ENCODE data around the gene TREML2.

The TREML2 gene

GRCh38 chr6:41160933-41161332 is 40.0 kb downstream of the TREML2 start:
- Mint-ChIP-seq H3K9me3 (no peaks in the 10 kb centered on the region), H3K27ac (no peak overlapping the region), H3K4me1 (peaks cover 15 to 28% of the 10 kb centered on the region in 2 donors), H3K4me3 (no peak overlapping the region), H3K36me3 (no peaks in the 10 kb centered on the region), H3K27me3 (peaks cover 7 to 13% of the 10 kb centered on the region in 2 donors)
- DNase-seq, result no peak
- no peak for ATAC-seq (replicated peaks)

- ATAC-seq (replicated peaks) (no peak), DNase-seq (no peak)
- H3K27me3 Mint-ChIP-seq, result peaks cover 7 to 13% of the 10 kb centered on the region in 2 donors
- no peaks in the 10 kb centered on the region for H3K36me3 Mint-ChIP-seq
- no peak overlapping the region for H3K27ac Mint-ChIP-seq
- no peak overlapping the region for H3K4me3 Mint-ChIP-seq
- H3K4me1 Mint-ChIP-seq, result peaks cover 18 to 28% of the 10 kb centered on the region in 2 donors
- no peaks in the 10 kb centered on the region for H3K9me3 Mint-ChIP-seq
These were observed 41.4 kb downstream of the TREML2 start for GRCh38 chr6:41159415-41160082.

GRCh38 chr6:41157323-41157722 is 43.6 kb downstream of the TREML2 start:
- Mint-ChIP-seq H3K27ac (no peak overlapping the region), H3K36me3 (no peaks in the 10 kb centered on the region), H3K27me3 (peaks cover 7 to 8% of the 10 kb centered on the region in 2 donors), H3K4me1 (peaks cover 9 to 18% of the 10 kb centered on the region in 2 donors), H3K4me3 (no peak overlapping the region), H3K9me3 (no peaks in the 10 kb centered on the region)
- ATAC-seq (replicated peaks), result peak in 1 of 2 donors; percentile 18
- DNase-seq, result no peak

- Mint-ChIP-seq H3K27ac (no peak overlapping the region), H3K27me3 (peaks cover 2 to 3% of the 10 kb centered on the region in 2 donors), H3K36me3 (no peaks in the 10 kb centered on the region), H3K4me1 (peaks cover 3 to 13% of the 10 kb centered on the region in 2 donors), H3K4me3 (no peak overlapping the region), H3K9me3 (no peaks in the 10 kb centered on the region)
- DNase-seq (no peak), ATAC-seq (replicated peaks) (no peak)
These were observed 44.2 kb downstream of the TREML2 start for GRCh38 chr6:41156771-41157170.

GRCh38 chr6:41156001-41156400 is 44.9 kb downstream of the TREML2 start:
- no peaks in the 10 kb centered on the region for H3K27me3 Mint-ChIP-seq
- no peak overlapping the region for H3K27ac Mint-ChIP-seq
- ATAC-seq (replicated peaks) (no peak), DNase-seq (no peak)
- no peaks in the 10 kb centered on the region for H3K36me3 Mint-ChIP-seq
- no peak overlapping the region for H3K4me3 Mint-ChIP-seq
- peaks cover 2 to 9% of the 10 kb centered on the region in 2 donors for H3K4me1 Mint-ChIP-seq
- no peaks in the 10 kb centered on the region for H3K9me3 Mint-ChIP-seq

- Mint-ChIP-seq H3K9me3 (no peaks in the 10 kb centered on the region), H3K36me3 (peaks cover 0 to 3% of the 10 kb centered on the region in 2 donors), H3K4me1 (peaks cover 2 to 9% of the 10 kb centered on the region in 2 donors), H3K27me3 (no peaks in the 10 kb centered on the region), H3K27ac (no peak overlapping the region), H3K4me3 (no peak overlapping the region)
- DNase-seq (no peak), ATAC-seq (replicated peaks) (peak; percentile 51 to 64)
These were observed 45.7 kb downstream of the TREML2 start for GRCh38 chr6:41155132-41155805.

- Mint-ChIP-seq H3K27me3 (no peaks in the 10 kb centered on the region), H3K4me1 (peaks cover 2 to 9% of the 10 kb centered on the region in 2 donors), H3K36me3 (peaks cover 3 to 8% of the 10 kb centered on the region in 2 donors), H3K4me3 (no peak within 1 kb of the TSS), H3K9me3 (no peaks in the 10 kb centered on the region), H3K27ac (no peak within 1 kb of the TSS)
- no peak for ATAC-seq (replicated peaks)
- DNase-seq, result no peak
These were observed 46.8 kb downstream of the TREML2 start, which contains the start of gene TREML1 for GRCh38 chr6:41153992-41154625. Gene TREML1, minus strand, starts transcription at chr6:41154347. Its CDS starts 59 bp downstream, at chr6:41154288.

GRCh38 chr6:41153451-41153850 is 47.5 kb downstream of the TREML2 start:
- ATAC-seq (replicated peaks) (no peak), DNase-seq (no peak)
- H3K27me3 Mint-ChIP-seq, result no peaks in the 10 kb centered on the region
- H3K4me3 Mint-ChIP-seq, result no peak overlapping the region
- H3K4me1 Mint-ChIP-seq, result peaks cover 2 to 9% of the 10 kb centered on the region in 2 donors
- no peak overlapping the region for H3K27ac Mint-ChIP-seq
- H3K9me3 Mint-ChIP-seq, result no peaks in the 10 kb centered on the region
- H3K36me3 Mint-ChIP-seq, result peaks cover 8 to 14% of the 10 kb centered on the region in 2 donors

GRCh38 chr6:41150671-41151070 is 50.3 kb downstream of the TREML2 start:
- H3K27ac Mint-ChIP-seq, result no peak overlapping the region
- H3K27me3 Mint-ChIP-seq, result no peaks in the 10 kb centered on the region
- no peaks in the 10 kb centered on the region for H3K9me3 Mint-ChIP-seq
- no peak for DNase-seq
- no peak for ATAC-seq (replicated peaks)
- peaks cover 2 to 9% of the 10 kb centered on the region in 2 donors for H3K4me1 Mint-ChIP-seq
- no peak overlapping the region for H3K4me3 Mint-ChIP-seq
- peaks cover 18 to 25% of the 10 kb centered on the region in 2 donors for H3K36me3 Mint-ChIP-seq

- Mint-ChIP-seq H3K27ac (no peak overlapping the region), H3K4me1 (no peaks in the 10 kb centered on the region), H3K9me3 (no peaks in the 10 kb centered on the region), H3K27me3 (no peaks in the 10 kb centered on the region), H3K4me3 (no peak overlapping the region), H3K36me3 (peaks cover 22 to 33% of the 10 kb centered on the region in 2 donors)
- DNase-seq, result no peak
- ATAC-seq (replicated peaks), result no peak
These were observed 53.0 kb downstream of the TREML2 start for GRCh38 chr6:41147917-41148316.

Measured in stimulated activated naive B cell treated with anti-CD40 and anti-IgM and Interleukin-4, amounts not matched to agents 10 μg/mL and 1 μg/mL and 100 μg/mL, for 72 hours (primary cell).